HEK293T (cell line): ENCODE data around the gene ST6GALNAC5.

ENCODE experiments used
- ARNT ChIP-seq: fragments of 450-650 bp; IDR thresholded peaks from 2 replicates; pipeline ENCODE4 v1.6.1; 2017; ENCODE audit warnings: mild to moderate bottlenecking
- BHLHE40 ChIP-seq: fragments of 450-650 bp; IDR thresholded peaks from 2 replicates; pipeline ENCODE4 v1.6.1; 2016; ENCODE audit warnings: mild to moderate bottlenecking, moderate library complexity, borderline replicate concordance
- CTBP1 ChIP-seq: fragments of 450-650 bp; IDR thresholded peaks from 2 replicates; pipeline ENCODE4 v1.6.1; 2016; ENCODE audit warnings: borderline replicate concordance
- ELF4 ChIP-seq: fragments of 450-650 bp; IDR thresholded peaks from 2 replicates; pipeline ENCODE4 v1.6.1; 2017; ENCODE audit warnings: antibody characterized with exemption
- FOXK2 ChIP-seq: fragments of 450-650 bp; IDR thresholded peaks from 2 replicates; pipeline ENCODE4 v1.6.1; 2016; ENCODE audit warnings: mild to moderate bottlenecking
- FOXM1 ChIP-seq: fragments of 450-650 bp; IDR thresholded peaks from 2 replicates; pipeline ENCODE4 v1.6.1; 2017; ENCODE audit warnings: mild to moderate bottlenecking, borderline replicate concordance
- HDGF ChIP-seq: fragments of 450-650 bp; IDR thresholded peaks from 2 replicates; pipeline ENCODE4 v1.6.1; 2017; ENCODE audit warnings: antibody characterized with exemption, borderline replicate concordance
- L3MBTL2 ChIP-seq: fragments of 450-650 bp; conservative IDR thresholded peaks from 2 replicates; pipeline ENCODE4 v1.6.1; 2016; ENCODE audit warnings: mild to moderate bottlenecking
- NFRKB ChIP-seq: fragments of 450-650 bp; IDR thresholded peaks from 2 replicates; pipeline ENCODE4 v1.6.1; 2016; ENCODE audit warnings: mild to moderate bottlenecking, moderate library complexity
- PKNOX1 ChIP-seq: fragments of 450-650 bp; IDR thresholded peaks from 2 replicates; pipeline ENCODE4 v1.6.1; 2016
- SP1 ChIP-seq: fragments of 450-650 bp; IDR thresholded peaks from 2 replicates; pipeline ENCODE4 v1.6.1; 2017
- SUZ12 ChIP-seq: fragments of 450-650 bp; IDR thresholded peaks from 2 replicates; pipeline ENCODE4 v1.6.1; 2016; ENCODE audit warnings: mild to moderate bottlenecking
- TARDBP ChIP-seq: fragments of 450-650 bp; IDR thresholded peaks from 2 replicates; pipeline ENCODE4 v1.6.1; 2016
- ZNF384 ChIP-seq: fragments of 450-650 bp; IDR thresholded peaks from 2 replicates; pipeline ENCODE4 v1.6.1; 2016

GRCh38 chr1:76891931-76892622, 24.8 kb downstream of the ST6GALNAC5 start:
- TF ChIP-seq TARDBP (no peak), HDGF (no peak), PKNOX1 (no peak), ELF4 (no peak), BHLHE40 (no peak), SUZ12 (no peak), FOXM1 (no peak), ZNF384 (no peak), FOXK2 (no peak), CTBP1 (no peak), SP1 (no peak), L3MBTL2 (no peak), NFRKB (no peak), ARNT (no peak)
